Neural progenitor cell (in vitro differentiated cells): ENCODE measurements around the gene KIF15. TPM values are rescaled to one million over a fixed set of nuclear protein-coding genes. Genes with fewer than 3 reads are reported as not detected.

Experiments
- DNase-seq: peaks from one replicate; pipeline ENCODE4 v3.0.0-alpha.2; 2016; ENCODE audit warnings: low spot score
- H2AFZ ChIP-seq: fragments of 200-600 bp; sonication (generic); replicated peaks from 2 replicates; pipeline ENCODE4 v1.6.1; 2016; ENCODE audit warnings: antibody characterized with exemption
- H3F3A ChIP-seq: fragments of 200-600 bp; sonication (generic); 2 replicates; pipeline ENCODE4 v1.6.1; 2016; ENCODE audit warnings: antibody characterized with exemption, low read depth
- H3K27ac ChIP-seq: fragments of 200-600 bp; sonication (generic); 2 replicates; pipeline ENCODE4 v1.5.1; 2016; ENCODE audit warnings: mild to moderate bottlenecking
- H3K27me3 ChIP-seq: fragments of 200-600 bp; sonication (generic); 2 replicates; pipeline ENCODE4 v1.6.1; 2016; ENCODE audit warnings: mild to moderate bottlenecking, moderate library complexity
- H3K36me3 ChIP-seq: fragments of 200-600 bp; sonication (generic); 2 replicates; pipeline ENCODE4 v1.5.1; 2016
- H3K4me1 ChIP-seq: fragments of 200-600 bp; sonication (generic); 2 replicates; pipeline ENCODE4 v1.6.1; 2016; ENCODE audit warnings: mixed run types
- H3K4me2 ChIP-seq: fragments of 200-600 bp; sonication (generic); 2 replicates; pipeline ENCODE4 v1.6.1; 2016
- H3K4me3 ChIP-seq: fragments of 200-600 bp; sonication (generic); 2 replicates; pipeline ENCODE4 v1.5.1; 2016
- H3K79me2 ChIP-seq: fragments of 200-600 bp; sonication (generic); 2 replicates; pipeline ENCODE4 v1.6.1; 2016; ENCODE audit warnings: low read depth
- H3K9ac ChIP-seq: fragments of 200-600 bp; sonication (generic); 2 replicates; pipeline ENCODE4 v1.6.1; 2016
- H3K9me3 ChIP-seq: fragments of 200-600 bp; sonication (generic); 2 replicates; pipeline ENCODE4 v1.5.1; 2016; ENCODE audit warnings: low read depth
- H4K20me1 ChIP-seq: fragments of 200-600 bp; sonication (generic); 2 replicates; pipeline ENCODE4 v1.6.1; 2016; ENCODE audit warnings: low read depth
- H3K27ac Mint-ChIP-seq: 3 replicates; pipeline ENCODE4 v1.8.0; 2021; ENCODE audit warnings: mixed read lengths
- H3K27me3 Mint-ChIP-seq: 2 replicates; pipeline ENCODE4 v1.8.0; 2022; ENCODE audit warnings: low read depth, mild to moderate bottlenecking, inconsistent platforms, moderate library complexity, mixed read lengths; ENCODE audit not compliant: insufficient read depth
- H3K36me3 Mint-ChIP-seq: 3 replicates; pipeline ENCODE4 v1.8.0; 2021; ENCODE audit warnings: mixed read lengths
- H3K4me1 Mint-ChIP-seq: 3 replicates; pipeline ENCODE4 v1.8.0; 2021; ENCODE audit warnings: mixed read lengths
- H3K4me3 Mint-ChIP-seq: 3 replicates; pipeline ENCODE4 v1.8.0; 2021; ENCODE audit warnings: mild to moderate bottlenecking, moderate library complexity, mixed read lengths
- H3K9me3 Mint-ChIP-seq: 3 replicates; pipeline ENCODE4 v1.8.0; 2020; ENCODE audit warnings: mixed read lengths
- CTCF ChIP-seq: fragments of 200-600 bp; sonication (generic); IDR thresholded peaks from 2 replicates; pipeline ENCODE4 v1.5.1; 2017; ENCODE audit warnings: antibody characterized with exemption, mild to moderate bottlenecking
- EZH2 ChIP-seq: fragments of 200-600 bp; sonication (generic); IDR thresholded peaks from 2 replicates; pipeline ENCODE4 v1.6.1; 2017; ENCODE audit warnings: antibody characterized with exemption, mild to moderate bottlenecking, moderate library complexity
- EZH2phosphoT487 ChIP-seq: fragments of 200-600 bp; sonication (generic); IDR thresholded peaks from 2 replicates; pipeline ENCODE4 v1.6.1; 2017; ENCODE audit warnings: antibody characterized with exemption
- total RNA-seq: library from RNA; depleted of rRNA; stranded (reverse); fragments of >200 nt; gene quantifications from 2 replicates; pipeline ENCODE4 v1.2.3, GENCODE V29; 2015; ENCODE audit warnings: low replicate concordance

KIF15 gene
- total RNA-seq, 1 donor from 2014 or later: 83.4 TPM

DNA sequence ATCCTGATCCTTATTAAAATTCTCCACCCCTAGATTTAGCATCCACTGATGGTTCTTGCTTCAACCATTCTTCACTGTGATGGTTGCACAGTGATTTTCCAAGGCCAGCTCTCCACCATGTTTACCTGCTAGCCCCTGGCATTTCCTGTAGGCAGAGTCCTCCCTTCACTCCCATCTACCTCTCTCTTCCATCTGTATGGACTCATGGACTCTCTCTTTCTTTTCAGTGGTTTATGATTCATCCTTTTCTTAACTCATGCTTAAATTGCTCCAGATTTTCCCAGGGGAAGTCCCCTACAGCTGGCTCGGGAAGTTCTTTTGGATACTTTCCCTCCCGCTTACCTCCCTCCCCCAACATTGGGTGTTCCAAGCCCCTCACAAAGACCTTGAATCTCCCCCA lies 131.5 kb downstream of the KIF15 start:
- Histone ChIP-seq H3F3A (no peaks in the 10 kb centered on the region), H3K36me3 (no peaks in the 10 kb centered on the region), H3K27ac (no peak overlapping the region), H3K4me2 (no peak overlapping the region), H3K4me1 (no peaks in the 10 kb centered on the region), H4K20me1 (no peaks in the 10 kb centered on the region), H3K4me3 (no peak overlapping the region), H3K9me3 (no peaks in the 10 kb centered on the region), H2AFZ (no peak overlapping the region), H3K27me3 (no peaks in the 10 kb centered on the region), H3K9ac (no peak overlapping the region), H3K79me2 (no peaks in the 10 kb centered on the region)
- no peak overlapping the region for H3K4me3 Mint-ChIP-seq
- H3K27ac Mint-ChIP-seq: no peak overlapping the region
- H3K36me3 Mint-ChIP-seq: no peaks in the 10 kb centered on the region
- no peak for DNase-seq
- no peaks in the 10 kb centered on the region for H3K4me1 Mint-ChIP-seq
- H3K27me3 Mint-ChIP-seq: peaks cover 4% of the 10 kb centered on the region
- TF ChIP-seq EZH2phosphoT487 (no peak), CTCF (no peak), EZH2 (no peak)
- H3K9me3 Mint-ChIP-seq: no peaks in the 10 kb centered on the region

GRCh38 chr3:44894485-44894884 lies 132.9 kb downstream of the KIF15 start:
- H3K9me3 Mint-ChIP-seq: no peaks in the 10 kb centered on the region
- H3K36me3 ChIP-seq: no peaks in the 10 kb centered on the region
- H2AFZ ChIP-seq: no peak overlapping the region

DNA sequence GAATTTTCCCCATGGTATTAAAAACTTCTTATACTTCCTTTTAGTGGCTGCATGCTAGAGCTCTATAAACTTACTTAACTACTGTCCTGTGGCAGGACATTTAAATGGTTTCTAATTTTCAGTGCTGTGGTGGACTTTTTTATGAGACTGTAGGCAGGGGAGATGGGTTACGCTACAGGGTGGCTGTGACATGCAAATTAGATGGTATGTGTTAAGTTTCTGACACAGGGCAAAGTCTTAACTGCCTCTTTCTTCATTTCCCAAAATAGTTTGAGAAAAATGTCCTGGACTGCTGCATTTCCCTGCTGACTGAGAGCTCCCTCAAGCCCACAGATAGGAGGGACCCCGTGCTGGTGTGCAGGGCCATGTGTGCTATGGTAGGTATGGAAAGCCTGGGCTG lies 134.8 kb downstream of the KIF15 start:
- Histone ChIP-seq H3K4me1 (peaks cover 24% of the 10 kb centered on the region), H3K4me3 (no peak overlapping the region), H3K27ac (no peak overlapping the region), H2AFZ (no peak overlapping the region), H3K79me2 (no peaks in the 10 kb centered on the region), H4K20me1 (no peaks in the 10 kb centered on the region), H3K9me3 (no peaks in the 10 kb centered on the region), H3K36me3 (no peaks in the 10 kb centered on the region), H3K9ac (no peak overlapping the region), H3K4me2 (no peak overlapping the region), H3F3A (peaks cover 6% of the 10 kb centered on the region), H3K27me3 (no peaks in the 10 kb centered on the region)
- no peak for DNase-seq
- no peak for TF ChIP-seq CTCF
- no peak for TF ChIP-seq EZH2phosphoT487
- no peak for TF ChIP-seq EZH2
- H3K36me3 Mint-ChIP-seq: no peaks in the 10 kb centered on the region
- peaks cover 19% of the 10 kb centered on the region for H3K4me1 Mint-ChIP-seq
- H3K4me3 Mint-ChIP-seq: no peak overlapping the region
- no peak overlapping the region for H3K27ac Mint-ChIP-seq
- peaks cover 2% of the 10 kb centered on the region for H3K27me3 Mint-ChIP-seq
- no peaks in the 10 kb centered on the region for H3K9me3 Mint-ChIP-seq

More at GRCh38 chr3:44894485-44894884, 132.9 kb downstream of the KIF15 start:
- H3F3A ChIP-seq: no peaks in the 10 kb centered on the region
- H3K27ac Mint-ChIP-seq: no peak overlapping the region
- H4K20me1 ChIP-seq: no peaks in the 10 kb centered on the region
- no peak overlapping the region for H3K4me3 ChIP-seq
- H3K4me1 Mint-ChIP-seq: peaks cover 7% of the 10 kb centered on the region
- peaks cover 4% of the 10 kb centered on the region for H3K27me3 Mint-ChIP-seq
- no peaks in the 10 kb centered on the region for H3K9me3 ChIP-seq
- no peaks in the 10 kb centered on the region for H3K27me3 ChIP-seq
- TF ChIP-seq EZH2phosphoT487 (no peak), CTCF (no peak), EZH2 (no peak)
- peaks cover 12% of the 10 kb centered on the region for H3K4me1 ChIP-seq
- no peak overlapping the region for H3K4me2 ChIP-seq
- no peak overlapping the region for H3K4me3 Mint-ChIP-seq
- no peaks in the 10 kb centered on the region for H3K36me3 Mint-ChIP-seq
- no peak overlapping the region for H3K27ac ChIP-seq
- no peaks in the 10 kb centered on the region for H3K79me2 ChIP-seq
- H3K9ac ChIP-seq: no peak overlapping the region
- no peak for DNase-seq
